Neural progenitor cell (in vitro differentiated cells): Measurements from ENCODE around the gene AP3S2. TPM values are rescaled to one million over a fixed set of nuclear protein-coding genes. Genes with fewer than 3 reads are reported as not detected.

Experiments
- DNase-seq: peaks from one replicate; pipeline ENCODE4 v3.0.0-alpha.2; 2016; ENCODE audit warnings: low spot score
- H2AFZ ChIP-seq: fragments of 200-600 bp; sonication (generic); replicated peaks from 2 replicates; pipeline ENCODE4 v1.6.1; 2016; ENCODE audit warnings: antibody characterized with exemption
- H3F3A ChIP-seq: fragments of 200-600 bp; sonication (generic); 2 replicates; pipeline ENCODE4 v1.6.1; 2016; ENCODE audit warnings: antibody characterized with exemption, low read depth
- H3K27ac ChIP-seq: fragments of 200-600 bp; sonication (generic); 2 replicates; pipeline ENCODE4 v1.5.1; 2016; ENCODE audit warnings: mild to moderate bottlenecking
- H3K27me3 ChIP-seq: fragments of 200-600 bp; sonication (generic); 2 replicates; pipeline ENCODE4 v1.6.1; 2016; ENCODE audit warnings: mild to moderate bottlenecking, moderate library complexity
- H3K36me3 ChIP-seq: fragments of 200-600 bp; sonication (generic); 2 replicates; pipeline ENCODE4 v1.5.1; 2016
- H3K4me1 ChIP-seq: fragments of 200-600 bp; sonication (generic); 2 replicates; pipeline ENCODE4 v1.6.1; 2016; ENCODE audit warnings: mixed run types
- H3K4me2 ChIP-seq: fragments of 200-600 bp; sonication (generic); 2 replicates; pipeline ENCODE4 v1.6.1; 2016
- H3K4me3 ChIP-seq: fragments of 200-600 bp; sonication (generic); 2 replicates; pipeline ENCODE4 v1.5.1; 2016
- H3K79me2 ChIP-seq: fragments of 200-600 bp; sonication (generic); 2 replicates; pipeline ENCODE4 v1.6.1; 2016; ENCODE audit warnings: low read depth
- H3K9ac ChIP-seq: fragments of 200-600 bp; sonication (generic); 2 replicates; pipeline ENCODE4 v1.6.1; 2016
- H3K9me3 ChIP-seq: fragments of 200-600 bp; sonication (generic); 2 replicates; pipeline ENCODE4 v1.5.1; 2016; ENCODE audit warnings: low read depth
- H4K20me1 ChIP-seq: fragments of 200-600 bp; sonication (generic); 2 replicates; pipeline ENCODE4 v1.6.1; 2016; ENCODE audit warnings: low read depth
- H3K27ac Mint-ChIP-seq: 3 replicates; pipeline ENCODE4 v1.8.0; 2021; ENCODE audit warnings: mixed read lengths
- H3K27me3 Mint-ChIP-seq: 2 replicates; pipeline ENCODE4 v1.8.0; 2022; ENCODE audit warnings: low read depth, mild to moderate bottlenecking, inconsistent platforms, moderate library complexity, mixed read lengths; ENCODE audit not compliant: insufficient read depth
- H3K36me3 Mint-ChIP-seq: 3 replicates; pipeline ENCODE4 v1.8.0; 2021; ENCODE audit warnings: mixed read lengths
- H3K4me1 Mint-ChIP-seq: 3 replicates; pipeline ENCODE4 v1.8.0; 2021; ENCODE audit warnings: mixed read lengths
- H3K4me3 Mint-ChIP-seq: 3 replicates; pipeline ENCODE4 v1.8.0; 2021; ENCODE audit warnings: mild to moderate bottlenecking, moderate library complexity, mixed read lengths
- H3K9me3 Mint-ChIP-seq: 3 replicates; pipeline ENCODE4 v1.8.0; 2020; ENCODE audit warnings: mixed read lengths
- CTCF ChIP-seq: fragments of 200-600 bp; sonication (generic); IDR thresholded peaks from 2 replicates; pipeline ENCODE4 v1.5.1; 2017; ENCODE audit warnings: antibody characterized with exemption, mild to moderate bottlenecking
- EZH2 ChIP-seq: fragments of 200-600 bp; sonication (generic); IDR thresholded peaks from 2 replicates; pipeline ENCODE4 v1.6.1; 2017; ENCODE audit warnings: antibody characterized with exemption, mild to moderate bottlenecking, moderate library complexity
- EZH2phosphoT487 ChIP-seq: fragments of 200-600 bp; sonication (generic); IDR thresholded peaks from 2 replicates; pipeline ENCODE4 v1.6.1; 2017; ENCODE audit warnings: antibody characterized with exemption
- total RNA-seq: library from RNA; depleted of rRNA; stranded (reverse); fragments of >200 nt; gene quantifications from 2 replicates; pipeline ENCODE4 v1.2.3, GENCODE V29; 2015; ENCODE audit warnings: low replicate concordance

The AP3S2 gene
- total RNA-seq, 1 donor from 2014 or later = 75.3 TPM

- Histone ChIP-seq H3K36me3 (no peaks in the 10 kb centered on the region), H3K4me3 (no peak overlapping the region), H3F3A (no peaks in the 10 kb centered on the region), H3K4me2 (no peak overlapping the region), H3K27ac (no peak overlapping the region), H3K79me2 (no peaks in the 10 kb centered on the region), H3K9ac (no peak overlapping the region), H3K27me3 (no peaks in the 10 kb centered on the region), H3K9me3 (peaks cover 6% of the 10 kb centered on the region), H3K4me1 (no peaks in the 10 kb centered on the region), H4K20me1 (no peaks in the 10 kb centered on the region), H2AFZ (no peak overlapping the region)
- Mint-ChIP-seq H3K27me3 (peaks cover 5% of the 10 kb centered on the region), H3K36me3 (no peaks in the 10 kb centered on the region), H3K9me3 (peaks cover 16% of the 10 kb centered on the region), H3K4me1 (peaks cover 6% of the 10 kb centered on the region), H3K27ac (no peak overlapping the region), H3K4me3 (no peak overlapping the region)
- no peak for TF ChIP-seq EZH2
- no peak for TF ChIP-seq CTCF
- no peak for TF ChIP-seq EZH2phosphoT487
- no peak for DNase-seq
These were observed 108.0 kb downstream of the AP3S2 start for GRCh38 chr15:89785774-89786140.

- H3K27ac Mint-ChIP-seq = no peak overlapping the region
- Histone ChIP-seq H3K27me3 (no peaks in the 10 kb centered on the region), H3K4me3 (no peak overlapping the region), H3F3A (no peaks in the 10 kb centered on the region), H3K9ac (no peak overlapping the region), H2AFZ (no peak overlapping the region), H3K79me2 (no peaks in the 10 kb centered on the region), H3K27ac (no peak overlapping the region), H3K4me2 (no peak overlapping the region), H3K9me3 (peaks cover 6% of the 10 kb centered on the region), H3K4me1 (no peaks in the 10 kb centered on the region), H4K20me1 (no peaks in the 10 kb centered on the region), H3K36me3 (no peaks in the 10 kb centered on the region)
- no peaks in the 10 kb centered on the region for H3K36me3 Mint-ChIP-seq
- TF ChIP-seq EZH2phosphoT487 = no peak
- TF ChIP-seq EZH2 = no peak
- no peak for TF ChIP-seq CTCF
- DNase-seq = no peak
- H3K27me3 Mint-ChIP-seq = peaks cover 5% of the 10 kb centered on the region
- peaks cover 16% of the 10 kb centered on the region for H3K9me3 Mint-ChIP-seq
- no peak overlapping the region for H3K4me3 Mint-ChIP-seq
- H3K4me1 Mint-ChIP-seq = peaks cover 6% of the 10 kb centered on the region
These were observed 108.6 kb downstream of the AP3S2 start for GRCh38 chr15:89785064-89785773.

GRCh38 chr15:89784686-89784960 is 109.2 kb downstream of the AP3S2 start:
- Histone ChIP-seq H3K27ac (no peak overlapping the region), H3K79me2 (no peaks in the 10 kb centered on the region), H3K9me3 (peaks cover 6% of the 10 kb centered on the region), H4K20me1 (no peaks in the 10 kb centered on the region), H3K36me3 (no peaks in the 10 kb centered on the region), H3K4me3 (no peak overlapping the region), H2AFZ (no peak overlapping the region), H3K4me2 (no peak overlapping the region), H3K4me1 (no peaks in the 10 kb centered on the region), H3K27me3 (no peaks in the 10 kb centered on the region), H3F3A (no peaks in the 10 kb centered on the region), H3K9ac (no peak overlapping the region)
- H3K4me3 Mint-ChIP-seq = no peak overlapping the region
- no peaks in the 10 kb centered on the region for H3K36me3 Mint-ChIP-seq
- H3K9me3 Mint-ChIP-seq = peaks cover 16% of the 10 kb centered on the region
- peaks cover 5% of the 10 kb centered on the region for H3K27me3 Mint-ChIP-seq
- no peak overlapping the region for H3K27ac Mint-ChIP-seq
- peaks cover 6% of the 10 kb centered on the region for H3K4me1 Mint-ChIP-seq
- no peak for DNase-seq
- TF ChIP-seq EZH2 = no peak

- Histone ChIP-seq H3K36me3 (no peaks in the 10 kb centered on the region), H2AFZ (no peak overlapping the region), H3K27ac (no peak overlapping the region), H3K9me3 (peaks cover 6% of the 10 kb centered on the region), H3K27me3 (no peaks in the 10 kb centered on the region), H4K20me1 (no peaks in the 10 kb centered on the region), H3K4me2 (no peak overlapping the region), H3K9ac (no peak overlapping the region), H3F3A (no peaks in the 10 kb centered on the region), H3K79me2 (no peaks in the 10 kb centered on the region), H3K4me3 (no peak overlapping the region), H3K4me1 (no peaks in the 10 kb centered on the region)
- DNase-seq = no peak
- TF ChIP-seq EZH2phosphoT487 (no peak), EZH2 (no peak), CTCF (no peak)
- H3K4me1 Mint-ChIP-seq = peaks cover 6% of the 10 kb centered on the region
- H3K36me3 Mint-ChIP-seq = no peaks in the 10 kb centered on the region
- H3K9me3 Mint-ChIP-seq = peaks cover 16% of the 10 kb centered on the region
- H3K27me3 Mint-ChIP-seq = peaks cover 5% of the 10 kb centered on the region
- no peak overlapping the region for H3K4me3 Mint-ChIP-seq
- no peak overlapping the region for H3K27ac Mint-ChIP-seq
These were observed 109.7 kb downstream of the AP3S2 start for GRCh38 chr15:89783861-89784685.
